Measurements from ENCODE around the gene EGR1. TPM values are rescaled to one million over a fixed set of nuclear protein-coding genes. Genes with fewer than 3 reads are reported as not detected.

Gene EGR1
- polyA plus RNA-seq, 1 donor from 2014 or later, result 15.6 TPM

DNA sequence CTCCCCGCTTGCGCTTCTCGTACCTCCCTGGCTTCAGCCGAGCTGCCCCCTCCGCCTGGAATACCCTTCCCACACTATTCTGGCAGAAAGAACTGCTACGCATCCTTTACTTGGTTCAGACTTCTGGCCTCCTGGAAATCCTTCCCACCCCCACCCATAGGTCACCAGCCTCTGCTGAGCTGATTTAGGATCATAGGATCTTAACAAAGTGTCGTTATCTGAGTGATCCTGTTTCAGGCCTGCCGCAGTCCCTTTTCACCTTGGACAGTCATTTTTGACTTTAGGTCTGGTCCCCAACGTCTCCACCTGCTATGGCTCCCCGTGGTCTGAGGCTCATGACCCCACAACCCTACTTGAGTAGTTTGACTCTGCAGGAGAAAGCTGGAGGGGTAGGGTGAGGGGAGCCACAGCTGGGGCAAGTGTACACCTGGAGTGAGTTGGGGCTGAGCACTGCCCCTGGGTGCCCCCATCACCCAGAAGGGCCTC is 27.3 kb downstream of the EGR1 start:
- Histone ChIP-seq H3K27ac (ENCODE audit: low read length) (no peak overlapping the region), H2AFZ (ENCODE audit: low read depth, low read length) (no peak overlapping the region)

GRCh38 chr5:138495351-138495750 is 30.1 kb downstream of the EGR1 start:
- TF ChIP-seq SMC3 (conservative IDR thresholded peaks at IDR 0.05; ENCODE audit: poor library complexity), result no peak
- no peak for TF ChIP-seq RAD21 (conservative IDR thresholded peaks at IDR 0.05)
- no peak for TF ChIP-seq TAF1 (IDR thresholded peaks at IDR 0.05; ENCODE audit: low read depth)
- TF ChIP-seq, protein P1, sequence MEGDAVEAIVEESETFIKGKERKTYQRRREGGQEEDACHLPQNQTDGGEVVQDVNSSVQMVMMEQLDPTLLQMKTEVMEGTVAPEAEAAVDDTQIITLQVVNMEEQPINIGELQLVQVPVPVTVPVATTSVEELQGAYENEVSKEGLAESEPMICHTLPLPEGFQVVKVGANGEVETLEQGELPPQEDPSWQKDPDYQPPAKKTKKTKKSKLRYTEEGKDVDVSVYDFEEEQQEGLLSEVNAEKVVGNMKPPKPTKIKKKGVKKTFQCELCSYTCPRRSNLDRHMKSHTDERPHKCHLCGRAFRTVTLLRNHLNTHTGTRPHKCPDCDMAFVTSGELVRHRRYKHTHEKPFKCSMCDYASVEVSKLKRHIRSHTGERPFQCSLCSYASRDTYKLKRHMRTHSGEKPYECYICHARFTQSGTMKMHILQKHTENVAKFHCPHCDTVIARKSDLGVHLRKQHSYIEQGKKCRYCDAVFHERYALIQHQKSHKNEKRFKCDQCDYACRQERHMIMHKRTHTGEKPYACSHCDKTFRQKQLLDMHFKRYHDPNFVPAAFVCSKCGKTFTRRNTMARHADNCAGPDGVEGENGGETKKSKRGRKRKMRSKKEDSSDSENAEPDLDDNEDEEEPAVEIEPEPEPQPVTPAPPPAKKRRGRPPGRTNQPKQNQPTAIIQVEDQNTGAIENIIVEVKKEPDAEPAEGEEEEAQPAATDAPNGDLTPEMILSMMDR (IDR thresholded peaks at IDR 0.05; ENCODE audit: poor library complexity, severe bottlenecking), result no peak
- TF ChIP-seq MXI1 (conservative IDR thresholded peaks at IDR 0.05; ENCODE audit: poor library complexity, severe bottlenecking), result no peak
- TF ChIP-seq, protein P2, sequence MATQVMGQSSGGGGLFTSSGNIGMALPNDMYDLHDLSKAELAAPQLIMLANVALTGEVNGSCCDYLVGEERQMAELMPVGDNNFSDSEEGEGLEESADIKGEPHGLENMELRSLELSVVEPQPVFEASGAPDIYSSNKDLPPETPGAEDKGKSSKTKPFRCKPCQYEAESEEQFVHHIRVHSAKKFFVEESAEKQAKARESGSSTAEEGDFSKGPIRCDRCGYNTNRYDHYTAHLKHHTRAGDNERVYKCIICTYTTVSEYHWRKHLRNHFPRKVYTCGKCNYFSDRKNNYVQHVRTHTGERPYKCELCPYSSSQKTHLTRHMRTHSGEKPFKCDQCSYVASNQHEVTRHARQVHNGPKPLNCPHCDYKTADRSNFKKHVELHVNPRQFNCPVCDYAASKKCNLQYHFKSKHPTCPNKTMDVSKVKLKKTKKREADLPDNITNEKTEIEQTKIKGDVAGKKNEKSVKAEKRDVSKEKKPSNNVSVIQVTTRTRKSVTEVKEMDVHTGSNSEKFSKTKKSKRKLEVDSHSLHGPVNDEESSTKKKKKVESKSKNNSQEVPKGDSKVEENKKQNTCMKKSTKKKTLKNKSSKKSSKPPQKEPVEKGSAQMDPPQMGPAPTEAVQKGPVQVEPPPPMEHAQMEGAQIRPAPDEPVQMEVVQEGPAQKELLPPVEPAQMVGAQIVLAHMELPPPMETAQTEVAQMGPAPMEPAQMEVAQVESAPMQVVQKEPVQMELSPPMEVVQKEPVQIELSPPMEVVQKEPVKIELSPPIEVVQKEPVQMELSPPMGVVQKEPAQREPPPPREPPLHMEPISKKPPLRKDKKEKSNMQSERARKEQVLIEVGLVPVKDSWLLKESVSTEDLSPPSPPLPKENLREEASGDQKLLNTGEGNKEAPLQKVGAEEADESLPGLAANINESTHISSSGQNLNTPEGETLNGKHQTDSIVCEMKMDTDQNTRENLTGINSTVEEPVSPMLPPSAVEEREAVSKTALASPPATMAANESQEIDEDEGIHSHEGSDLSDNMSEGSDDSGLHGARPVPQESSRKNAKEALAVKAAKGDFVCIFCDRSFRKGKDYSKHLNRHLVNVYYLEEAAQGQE (IDR thresholded peaks at IDR 0.05; ENCODE audit: borderline replicate concordance), result no peak
- TF ChIP-seq EZH2 (IDR thresholded peaks at IDR 0.05; ENCODE audit: borderline replicate concordance, insufficient read depth, low read length, poor library complexity, severe bottlenecking), result no peak
- no peak for TF ChIP-seq EP300 (conservative IDR thresholded peaks at IDR 0.05; ENCODE audit: poor library complexity, severe bottlenecking)
- no peak for TF ChIP-seq POLR2AphosphoS5 (IDR thresholded peaks at IDR 0.05)
- no peaks in the 10 kb centered on the region for H4K20me1 ChIP-seq (ENCODE audit: insufficient read depth)

More for the DNA sequence above, 27.3 kb downstream of the EGR1 start:
- H3K9me2 ChIP-seq (ENCODE audit: insufficient read depth, low read length), result no peaks in the 10 kb centered on the region
- H3K27me3 ChIP-seq (ENCODE audit: insufficient read depth, low read depth, low read length), result no peaks in the 10 kb centered on the region
- H3K4me3 ChIP-seq (ENCODE audit: low read length), result peak overlapping the region; percentile 45
- H4K20me1 ChIP-seq (ENCODE audit: insufficient read depth), result no peaks in the 10 kb centered on the region
- no peaks in the 10 kb centered on the region for H3K9me3 ChIP-seq (ENCODE audit: low read length)
- H3K79me2 ChIP-seq (replicated peaks; ENCODE audit: insufficient read depth, low read length), result no peaks in the 10 kb centered on the region
- peak overlapping the region; percentile 29 for H3K9ac ChIP-seq (ENCODE audit: low read length)
- TF ChIP-seq RAD21 (conservative IDR thresholded peaks at IDR 0.05), result no peak
- TF ChIP-seq TAF1 (IDR thresholded peaks at IDR 0.05; ENCODE audit: low read depth), result no peak
- no peak for TF ChIP-seq POLR2AphosphoS5 (IDR thresholded peaks at IDR 0.05)
- TF ChIP-seq, protein P1 (IDR thresholded peaks at IDR 0.05; ENCODE audit: poor library complexity, severe bottlenecking), result no peak
- no peak for TF ChIP-seq MXI1 (conservative IDR thresholded peaks at IDR 0.05; ENCODE audit: poor library complexity, severe bottlenecking)
- no peak for TF ChIP-seq SMC3 (conservative IDR thresholded peaks at IDR 0.05; ENCODE audit: poor library complexity)
- TF ChIP-seq EP300 (conservative IDR thresholded peaks at IDR 0.05; ENCODE audit: poor library complexity, severe bottlenecking), result no peak
- no peak for TF ChIP-seq EZH2 (IDR thresholded peaks at IDR 0.05; ENCODE audit: borderline replicate concordance, insufficient read depth, low read length, poor library complexity, severe bottlenecking)
- TF ChIP-seq, protein P2 (IDR thresholded peaks at IDR 0.05; ENCODE audit: borderline replicate concordance), result no peak
- H3F3A ChIP-seq (ENCODE audit: insufficient read depth, low read length, poor library complexity, severe bottlenecking), result no peaks in the 10 kb centered on the region
- no peak overlapping the region for H3K4me2 ChIP-seq (ENCODE audit: low read length)
- no peaks in the 10 kb centered on the region for H3K36me3 ChIP-seq (ENCODE audit: insufficient read depth, low read length)

More at GRCh38 chr5:138495351-138495750, 30.1 kb downstream of the EGR1 start:
- no peaks in the 10 kb centered on the region for H3K9me3 ChIP-seq (ENCODE audit: low read length)
- no peak overlapping the region for H3K4me3 ChIP-seq (ENCODE audit: low read length)
- no peaks in the 10 kb centered on the region for H3K9me2 ChIP-seq (ENCODE audit: insufficient read depth, low read length)
- H3K9ac ChIP-seq (ENCODE audit: low read length), result no peak overlapping the region
- no peaks in the 10 kb centered on the region for H3K79me2 ChIP-seq (replicated peaks; ENCODE audit: insufficient read depth, low read length)
- H3K36me3 ChIP-seq (ENCODE audit: insufficient read depth, low read length), result no peaks in the 10 kb centered on the region
- H3K27ac ChIP-seq (ENCODE audit: low read length), result no peak overlapping the region
- H3F3A ChIP-seq (ENCODE audit: insufficient read depth, low read length, poor library complexity, severe bottlenecking), result no peaks in the 10 kb centered on the region
- no peaks in the 10 kb centered on the region for H3K27me3 ChIP-seq (ENCODE audit: insufficient read depth, low read depth, low read length)
- no peak overlapping the region for H3K4me2 ChIP-seq (ENCODE audit: low read length)
- no peak overlapping the region for H2AFZ ChIP-seq (ENCODE audit: low read depth, low read length)

All from neural cell (in vitro differentiated cells).